GM18511 (cell line): ENCODE results near the gene GARNL3.

ENCODE experiments used
- ATAC-seq: cut with Tn5 transposase; IDR thresholded peaks from one replicate; pipeline ENCODE4 v1.9.1; 2021; ENCODE audit warnings: mild to moderate bottlenecking, moderate library complexity; ENCODE audit not compliant: unreplicated experiment

GARNL3 gene

DNA sequence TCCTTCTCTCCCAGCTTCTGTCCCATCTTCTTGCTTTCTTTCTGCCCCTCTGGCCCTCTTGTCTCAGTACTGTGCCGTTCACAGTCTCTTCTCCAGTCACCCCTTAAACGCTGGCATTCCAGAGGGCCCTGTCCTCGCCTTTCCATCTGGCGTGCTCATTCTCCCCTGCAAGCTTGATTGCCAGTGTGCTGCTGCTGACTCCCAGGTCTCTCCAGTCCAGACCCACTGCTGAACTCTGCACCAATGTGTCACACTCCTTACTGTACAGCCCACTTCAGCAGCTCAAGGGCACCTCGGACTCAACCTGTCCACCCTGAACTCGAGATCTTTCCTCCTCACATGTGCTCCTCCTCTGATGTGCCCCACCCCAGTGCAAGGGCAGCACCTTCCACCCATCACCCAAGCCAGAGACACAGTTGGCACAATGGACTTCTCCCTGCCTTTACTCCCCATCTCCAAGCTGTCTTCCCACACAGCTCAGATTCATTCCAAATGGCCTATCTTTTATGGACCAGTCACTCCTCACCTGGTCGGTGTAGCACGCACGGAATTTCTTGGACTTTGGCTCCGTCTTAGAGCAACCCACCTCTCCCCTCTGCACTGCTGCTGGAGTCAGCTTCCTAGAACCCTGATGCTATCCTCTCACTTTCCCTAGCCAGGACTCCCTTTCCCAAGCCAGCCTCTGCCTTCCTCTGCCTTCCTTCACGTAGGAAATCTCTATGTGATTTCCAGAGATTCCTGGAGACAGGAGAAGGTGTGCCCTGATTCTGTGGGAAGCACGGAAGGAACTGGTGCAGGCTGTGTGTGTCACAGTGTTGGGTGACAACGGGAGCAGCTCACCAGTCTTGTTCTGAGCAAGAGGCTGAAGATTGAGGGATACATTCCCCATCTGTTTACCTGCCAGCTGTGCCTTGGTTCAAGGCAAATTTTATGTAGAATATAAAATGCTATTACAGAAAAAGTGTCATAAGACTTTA lies 106.4 kb downstream of the GARNL3 start:
- no peak for ATAC-seq

DNA sequence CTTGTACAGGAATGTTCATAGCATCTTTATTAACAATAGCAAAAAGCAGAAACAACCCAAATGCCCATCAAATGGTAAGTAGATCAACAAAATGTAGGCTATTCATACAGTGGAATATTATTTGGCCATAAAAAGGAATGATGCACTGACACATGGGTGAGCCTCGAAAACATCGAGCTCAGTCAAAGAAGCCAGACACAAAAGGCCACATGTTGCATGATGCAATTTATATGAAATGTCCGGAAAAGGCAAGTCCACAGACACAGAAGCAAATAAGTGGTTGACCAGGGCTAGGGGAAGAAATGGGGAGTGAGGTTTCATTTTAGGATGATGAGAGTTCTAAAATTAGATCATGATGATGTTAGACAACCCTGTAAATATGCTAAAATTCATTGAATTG lies 115.9 kb downstream of the GARNL3 start:
- no peak for ATAC-seq

DNA sequence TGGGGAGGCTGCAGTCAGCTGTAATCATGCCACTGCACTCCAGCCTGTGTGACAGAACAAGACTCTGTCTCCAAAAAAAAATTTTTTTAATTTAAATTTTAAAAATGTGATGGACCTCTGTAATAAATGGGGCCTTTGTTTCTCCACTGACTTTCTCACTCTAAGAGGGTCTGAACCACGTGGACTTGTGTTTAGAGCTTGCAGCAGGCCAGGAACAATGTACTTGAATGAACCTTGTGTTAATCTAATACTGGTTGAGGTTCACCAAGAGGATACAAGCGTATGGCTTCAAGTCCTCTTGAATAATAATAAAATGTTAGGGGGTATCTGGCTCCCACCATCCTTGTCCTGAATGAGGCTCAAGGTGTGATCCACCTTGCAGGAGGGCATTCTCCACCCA lies 118.0 kb downstream of the GARNL3 start:
- ATAC-seq, result no peak

DNA sequence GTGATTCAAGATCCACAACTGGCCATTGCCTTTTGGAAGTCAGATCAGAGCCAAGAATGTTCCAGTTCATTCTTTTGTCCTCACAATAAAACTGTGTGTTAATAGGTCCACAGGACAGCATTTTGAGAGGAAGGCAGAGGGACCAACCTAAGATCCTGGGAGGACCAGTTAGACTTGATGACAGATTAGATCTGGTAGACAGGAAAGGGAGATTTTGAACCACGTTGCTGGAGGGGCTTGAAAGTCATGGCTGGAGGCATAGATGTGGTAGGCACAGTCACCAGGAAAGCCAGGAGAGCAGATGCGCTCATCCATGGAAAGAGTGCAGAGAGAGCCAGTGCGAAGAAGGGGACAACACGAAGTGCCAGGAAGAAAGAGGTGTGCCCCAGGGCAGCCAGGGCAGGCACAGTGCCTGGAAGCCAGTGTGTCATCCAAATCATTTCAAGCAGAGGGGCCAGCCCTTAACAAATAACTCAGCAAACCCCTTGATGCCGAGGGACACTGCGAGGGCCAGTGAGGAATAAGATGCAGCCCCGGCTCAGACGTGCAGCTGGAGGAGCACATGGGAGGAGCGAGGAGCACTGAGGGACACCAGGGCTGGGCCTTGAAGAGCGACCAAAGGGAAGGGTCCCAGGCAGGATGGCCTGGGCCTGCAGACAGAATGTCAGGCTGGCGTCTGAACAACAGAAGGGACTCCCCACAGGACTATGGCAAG lies 119.6 kb downstream of the GARNL3 start:
- ATAC-seq, result no peak

DNA sequence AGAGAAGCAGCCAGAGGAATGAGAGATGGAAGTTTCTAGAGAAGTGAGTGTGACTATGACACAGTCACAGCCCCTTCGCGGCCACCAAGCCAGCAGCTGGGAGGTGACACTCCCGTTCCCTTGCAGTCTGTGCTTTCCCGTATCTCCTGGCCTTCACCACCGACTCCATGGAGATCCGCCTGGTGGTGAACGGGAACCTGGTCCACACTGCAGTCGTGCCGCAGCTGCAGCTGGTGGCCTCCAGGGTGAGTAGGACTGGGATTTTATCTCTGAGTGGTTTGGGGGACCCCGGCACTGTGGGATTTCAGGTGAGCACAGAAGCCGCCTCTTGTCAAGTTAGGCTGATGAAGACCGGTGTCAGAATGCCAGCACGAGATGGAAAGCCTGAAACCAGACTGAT lies 120.3 kb downstream of the GARNL3 start:
- ATAC-seq, result no peak

DNA sequence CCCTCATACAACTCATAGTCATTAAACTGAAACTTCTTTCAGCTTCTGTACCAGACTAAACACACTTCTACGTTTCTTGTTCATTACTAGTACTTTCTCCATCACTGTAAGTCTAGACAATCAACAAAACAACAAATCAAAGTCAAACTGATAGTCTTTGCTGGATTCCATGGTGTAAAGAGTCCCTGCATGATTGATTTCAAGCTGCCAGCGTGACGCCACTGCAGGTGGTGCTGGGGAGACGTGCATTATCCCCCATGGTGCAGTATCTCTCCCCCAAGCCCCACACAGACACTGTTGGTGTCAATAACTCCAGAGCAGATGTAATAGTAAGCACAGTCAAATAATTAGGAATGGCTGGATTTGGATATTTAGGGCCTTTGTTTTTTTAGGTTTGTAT lies 121.7 kb downstream of the GARNL3 start:
- ATAC-seq, result no peak

DNA sequence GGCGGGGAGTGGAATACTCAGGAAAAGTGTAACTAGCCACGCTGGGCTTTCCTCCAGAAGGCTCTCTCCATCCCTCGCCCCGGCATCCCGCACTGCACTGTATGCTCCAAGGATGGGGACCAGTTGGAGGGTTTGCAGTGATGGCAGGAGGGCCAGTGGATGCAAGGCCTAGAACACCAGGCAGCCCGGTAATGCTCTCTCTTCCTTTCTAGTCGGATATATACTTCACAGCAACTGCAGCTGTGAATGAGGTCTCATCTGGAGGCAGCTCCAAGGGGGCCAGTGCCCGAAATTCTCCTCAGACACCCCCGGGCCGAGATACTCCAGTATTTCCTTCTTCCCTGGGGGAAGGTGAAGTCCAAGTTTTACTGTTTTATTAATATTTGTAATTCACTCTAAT lies 122.4 kb downstream of the GARNL3 start:
- ATAC-seq, result no peak

DNA sequence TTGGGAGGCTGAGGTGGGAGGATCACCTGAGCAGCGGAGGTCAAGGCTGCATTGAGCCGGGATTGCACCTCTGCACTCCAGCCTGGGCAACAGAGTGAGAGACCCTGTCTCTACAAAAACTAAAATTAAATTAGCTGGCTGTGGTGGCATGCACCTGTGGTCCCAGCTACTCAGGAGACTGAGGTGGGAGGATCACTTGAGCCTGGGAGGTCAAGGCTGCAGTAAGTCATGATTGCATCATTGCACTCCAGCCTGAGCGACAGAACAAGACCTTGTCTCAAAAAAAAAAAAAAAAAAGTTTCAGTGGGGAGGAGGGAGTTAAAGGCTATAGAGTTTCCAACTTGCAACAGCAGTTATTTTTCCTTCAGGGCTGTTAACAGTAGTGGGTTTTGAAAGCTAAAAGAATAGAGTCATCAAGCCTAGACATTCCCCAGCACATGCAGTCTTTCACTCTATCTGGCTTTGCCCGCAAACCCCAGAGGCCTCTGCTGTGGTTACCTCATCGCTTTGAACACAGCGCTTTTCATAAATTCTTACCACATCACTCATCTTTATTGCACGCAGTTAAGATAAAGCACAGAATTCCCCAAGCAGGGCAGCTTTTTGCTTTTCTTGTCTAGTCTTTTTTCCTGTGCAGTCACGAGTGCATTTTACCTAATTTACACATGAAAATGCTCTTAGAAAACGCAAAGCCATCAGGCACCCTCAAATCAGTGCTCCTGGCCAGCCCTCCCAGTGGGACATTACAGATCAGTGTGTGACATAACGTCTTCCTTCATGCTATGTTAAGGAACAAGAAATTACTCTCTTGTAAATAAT lies 123.7 kb downstream of the GARNL3 start:
- ATAC-seq, result peak; percentile 92

DNA sequence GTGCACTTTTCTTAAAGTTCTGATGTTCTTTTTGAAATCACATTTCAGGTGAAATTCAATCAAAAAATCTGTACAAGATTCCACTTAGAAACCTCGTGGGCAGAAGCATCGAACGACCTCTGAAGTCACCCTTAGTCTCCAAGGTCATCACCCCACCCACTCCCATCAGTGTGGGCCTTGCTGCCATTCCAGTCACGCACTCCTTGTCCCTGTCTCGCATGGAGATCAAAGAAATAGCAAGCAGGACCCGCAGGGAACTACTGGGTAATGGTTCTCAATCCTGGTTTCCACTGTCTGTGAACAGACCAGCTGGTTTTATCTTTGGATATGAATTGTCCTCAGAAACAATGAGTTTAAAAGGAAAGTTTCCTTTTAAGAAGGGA lies 124.3 kb downstream of the GARNL3 start:
- no peak for ATAC-seq

DNA sequence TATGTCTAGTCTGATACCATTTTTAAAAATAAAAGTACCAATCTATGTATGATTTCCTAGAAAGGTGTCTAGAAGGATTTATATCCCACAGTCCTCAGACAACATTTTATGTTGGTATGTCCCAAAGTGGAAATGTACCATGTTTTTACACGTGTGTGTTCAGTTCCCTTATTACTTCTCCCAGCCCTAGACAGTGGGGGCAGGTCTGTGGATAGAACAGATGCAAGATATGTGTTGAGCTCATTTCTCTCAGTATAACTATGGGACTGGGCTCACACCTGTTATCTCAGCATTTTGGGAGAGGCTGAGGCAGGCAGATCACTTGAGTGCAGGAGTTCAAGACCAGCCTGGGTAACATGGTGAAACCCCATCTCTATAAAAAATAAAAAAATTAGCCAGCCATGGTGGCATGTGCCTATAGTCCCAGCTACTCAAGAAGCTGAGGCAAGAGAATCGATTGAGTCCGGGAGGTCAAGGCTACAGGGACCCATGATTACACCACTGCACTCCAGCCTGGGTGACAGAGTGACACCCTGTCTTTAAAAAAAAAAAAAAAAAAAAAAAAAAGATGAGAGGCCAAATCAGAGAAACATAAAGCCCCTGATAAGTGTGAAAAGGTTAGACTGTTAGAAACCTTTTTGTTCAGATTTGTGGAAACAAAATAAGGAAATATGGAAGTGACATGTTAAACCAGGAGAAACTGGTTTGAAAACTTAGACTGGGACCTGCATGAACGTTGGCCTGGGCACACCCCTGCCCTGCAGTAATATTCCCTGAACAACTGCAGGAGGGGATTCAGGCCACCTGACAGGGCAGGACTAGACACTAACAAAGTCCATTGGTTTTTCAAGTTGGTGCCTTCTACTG lies 125.0 kb downstream of the GARNL3 start:
- no peak for ATAC-seq

DNA sequence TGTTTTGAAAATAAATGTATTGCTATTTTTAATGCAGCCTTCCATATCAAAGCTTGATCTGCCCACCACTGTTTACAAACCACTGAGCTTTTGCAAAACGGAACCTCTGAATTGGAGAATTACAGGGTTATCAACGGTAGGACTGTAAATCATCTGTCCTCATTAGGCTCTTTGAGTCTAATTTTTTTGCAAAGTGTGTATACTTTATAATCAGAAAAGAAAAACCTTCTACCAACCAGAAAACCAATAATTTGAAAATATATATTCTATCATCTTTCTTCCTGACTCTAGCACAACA lies 125.6 kb downstream of the GARNL3 start:
- ATAC-seq, result no peak

DNA sequence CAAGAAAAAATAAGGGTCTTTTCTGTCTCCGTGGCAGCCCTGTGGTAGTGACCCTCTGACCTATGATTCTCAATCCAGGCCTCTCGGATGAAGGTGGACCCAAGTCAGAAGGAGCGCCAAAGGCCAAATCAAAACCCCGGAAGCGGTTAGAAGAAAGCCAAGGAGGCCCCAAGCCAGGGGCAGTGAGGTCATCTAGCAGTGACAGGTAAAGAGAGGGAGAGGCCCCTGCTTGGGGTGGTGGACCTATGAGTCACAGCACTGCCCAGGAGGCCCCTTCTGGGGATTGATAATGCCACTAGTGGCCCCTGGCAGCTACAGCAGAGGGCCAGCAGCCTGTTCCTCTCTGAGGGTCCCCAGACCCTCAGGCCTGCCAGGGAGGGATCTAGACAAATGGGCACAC lies 126.0 kb downstream of the GARNL3 start:
- no peak for ATAC-seq

DNA sequence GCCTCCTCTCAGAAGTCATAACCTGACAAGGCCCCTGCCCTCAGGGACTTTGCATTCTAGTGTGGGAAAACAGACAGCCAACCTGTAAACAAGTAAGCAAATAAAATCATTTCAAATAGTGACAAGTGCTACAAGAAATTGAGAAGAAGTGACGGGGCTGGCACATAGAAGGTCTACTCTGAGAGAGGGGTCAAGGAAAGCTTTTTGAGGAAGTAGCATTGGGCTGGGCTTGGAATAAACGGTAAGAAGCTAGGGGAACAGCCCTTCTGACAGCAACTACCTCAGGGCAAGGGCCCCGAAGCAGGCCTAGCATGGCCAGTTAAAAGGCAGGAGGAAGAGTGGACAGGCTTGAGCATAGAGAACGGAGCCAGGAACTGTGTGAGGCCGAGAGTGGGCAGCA lies 127.6 kb downstream of the GARNL3 start:
- ATAC-seq, result no peak

DNA sequence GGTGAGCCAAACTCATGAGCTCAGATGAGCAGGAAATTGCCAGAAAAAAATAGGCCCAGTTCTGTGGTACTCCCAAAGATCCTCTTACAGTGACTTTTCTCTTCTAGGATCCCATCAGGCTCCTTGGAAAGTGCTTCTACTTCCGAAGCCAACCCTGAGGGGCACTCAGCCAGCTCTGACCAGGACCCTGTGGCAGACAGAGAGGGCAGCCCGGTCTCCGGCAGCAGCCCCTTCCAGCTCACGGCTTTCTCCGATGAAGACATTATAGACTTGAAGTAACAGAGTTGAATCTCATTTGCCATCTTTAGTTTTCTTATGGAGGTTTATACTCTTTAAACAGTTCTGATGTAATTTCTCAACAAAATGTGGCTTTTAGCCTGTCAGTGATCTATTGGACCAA lies 128.4 kb downstream of the GARNL3 start:
- no peak for ATAC-seq

DNA sequence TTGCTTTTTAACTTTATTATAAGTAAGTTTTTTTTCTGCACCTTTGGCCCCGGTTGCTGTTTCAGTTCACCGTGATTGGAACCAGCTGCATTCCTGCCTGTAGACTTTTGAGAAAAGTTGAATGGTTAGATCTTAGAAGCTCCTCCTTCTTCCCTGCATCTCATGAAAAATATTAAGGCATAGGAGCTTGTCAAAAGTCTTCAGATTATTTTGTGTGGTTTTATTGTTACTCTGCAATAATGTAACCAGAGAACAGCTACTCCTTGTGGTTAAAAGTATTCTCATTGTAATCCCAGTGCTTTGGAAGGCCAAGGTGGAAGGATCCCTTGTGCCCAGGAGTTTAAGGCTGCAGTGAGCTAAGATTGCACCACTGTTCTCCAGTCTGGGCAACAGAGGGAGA lies 129.1 kb downstream of the GARNL3 start:
- ATAC-seq, result no peak

DNA sequence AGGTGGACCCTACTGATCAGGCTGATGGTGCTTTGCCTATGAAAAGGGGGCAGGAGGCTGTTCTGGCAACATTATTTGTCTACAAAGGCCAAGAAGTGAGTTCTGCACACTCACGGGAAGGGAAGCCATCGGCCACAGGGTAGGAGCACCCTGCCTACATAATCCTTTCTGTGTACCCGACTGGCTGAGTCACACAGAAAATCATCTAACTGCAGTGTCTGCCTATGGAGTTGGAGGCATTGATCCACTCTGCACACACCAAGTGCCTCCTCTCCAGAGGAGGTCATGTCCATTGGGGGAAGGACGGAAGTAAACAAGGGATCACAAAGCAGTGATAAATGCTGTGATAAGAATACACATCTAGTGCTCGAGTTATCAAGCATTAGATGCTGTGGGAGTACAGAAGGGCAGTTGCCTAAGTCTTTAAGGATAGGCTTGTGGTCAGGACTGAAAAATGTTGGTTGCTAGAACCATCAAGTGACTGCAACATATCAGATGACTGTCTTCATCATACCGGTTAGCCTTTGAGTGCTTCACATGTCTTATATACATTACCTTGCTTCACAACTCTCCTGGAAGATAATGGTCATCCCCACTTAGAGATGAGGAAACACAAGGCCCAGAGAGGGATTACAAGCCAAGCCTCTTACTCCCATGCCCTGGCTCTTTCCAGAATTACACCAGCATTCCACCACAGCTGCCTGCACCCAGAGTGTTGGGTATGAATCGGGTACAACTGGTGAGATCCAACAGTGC lies 131.1 kb downstream of the GARNL3 start:
- ATAC-seq, result no peak

DNA sequence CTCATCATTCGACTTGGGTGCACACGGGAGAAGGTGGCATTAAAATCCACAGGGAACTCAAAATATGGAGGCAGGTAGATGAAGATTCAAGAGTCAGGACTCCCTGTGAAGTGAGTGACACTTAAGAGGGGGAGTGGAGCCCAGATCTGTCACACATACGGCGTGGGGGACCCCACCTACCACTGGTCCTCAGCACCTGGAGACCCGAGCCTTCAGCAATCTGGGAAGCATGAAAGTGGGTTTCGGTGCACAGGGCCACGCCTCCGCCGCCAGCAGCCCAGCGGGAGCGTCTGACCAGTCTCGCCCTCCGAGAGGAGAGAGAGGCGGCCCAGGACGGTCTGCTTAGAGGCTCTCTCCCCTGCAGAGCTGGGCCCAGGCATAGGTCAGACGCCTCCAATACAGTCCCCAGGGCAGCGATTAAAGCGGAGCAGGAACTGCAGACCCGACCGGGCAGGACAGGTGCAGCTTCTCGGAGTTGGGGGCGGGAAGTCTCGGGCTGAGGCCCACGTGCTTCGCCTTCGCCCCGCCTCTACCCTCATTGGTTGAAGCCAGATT lies 131.8 kb downstream of the GARNL3 start:
- no peak for ATAC-seq

DNA sequence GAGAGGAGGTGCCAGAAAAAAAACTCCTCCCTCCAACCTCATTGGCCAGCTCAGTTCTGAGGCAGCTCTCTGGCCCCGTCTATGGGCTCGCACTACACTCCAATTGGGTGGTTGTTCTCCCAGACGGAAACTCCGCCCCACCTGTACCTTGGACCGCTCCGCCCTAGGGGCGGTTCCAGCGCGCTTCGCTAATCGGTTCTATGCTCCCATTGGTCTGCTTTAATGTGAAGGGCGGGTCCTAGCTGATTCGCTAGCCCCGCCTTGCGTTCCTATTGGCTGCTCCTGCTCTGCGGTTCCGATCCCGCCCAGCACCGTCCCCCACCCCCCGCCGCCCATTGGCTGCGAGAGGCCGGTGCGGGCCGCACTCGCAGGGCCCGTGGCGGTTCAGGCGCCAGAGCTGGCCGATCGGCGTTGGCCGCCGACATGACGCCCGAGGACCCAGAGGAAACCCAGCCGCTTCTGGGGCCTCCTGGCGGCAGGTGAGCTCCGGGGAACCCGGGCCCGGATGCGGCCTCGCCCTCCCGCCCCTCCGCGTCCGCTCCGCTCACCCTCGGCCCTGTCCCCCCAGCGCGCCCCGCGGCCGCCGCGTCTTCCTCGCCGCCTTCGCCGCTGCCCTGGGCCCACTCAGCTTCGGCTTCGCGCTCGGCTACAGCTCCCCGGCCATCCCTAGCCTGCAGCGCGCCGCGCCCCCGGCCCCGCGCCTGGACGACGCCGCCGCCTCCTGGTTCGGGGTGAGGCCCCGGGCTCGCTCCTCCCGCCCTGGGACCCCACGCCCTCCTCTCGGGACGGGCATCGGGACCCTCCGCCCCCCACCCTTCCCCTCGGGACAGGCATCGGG lies 132.5 kb downstream of the GARNL3 start, which contains the start of gene SLC2A8:
Gene SLC2A8 (plus strand): TSS at position 362 of the 838 bp plus-strand sequence. CDS start 62 bp downstream, at position 424.
- peak; percentile 96 for ATAC-seq
